ENCODE results near the gene KRT16. TPM values are rescaled to one million over a fixed set of nuclear protein-coding genes. Genes with fewer than 3 reads are reported as not detected.

Gene KRT16
- total and polyA plus RNA-seq, 2 of the 8 experiments (the other 6 are each of a cell fraction or from before 2014, with no cell fraction given): not detected

- TF ChIP-seq CHD1 (IDR thresholded peaks at IDR 0.05; ENCODE audit: low read depth, low read length) (no peak), CTCF (IDR thresholded peaks at IDR 0.05; ENCODE audit: control extremely low read depth in 1 of 3, insufficient read depth in 1 of 3, low read depth in 1 of 3, low read length in 3 of 3) (no peak), RFX5 (IDR thresholded peaks at IDR 0.05; ENCODE audit: borderline replicate concordance, low read depth, low read length) (no peak), KDM5A (IDR thresholded peaks at IDR 0.05; ENCODE audit: low read length) (no peak), CREB1 (IDR thresholded peaks at IDR 0.05) (no peak), TAF1 (IDR thresholded peaks at IDR 0.05; ENCODE audit: low read depth, low read length) (no peak), BCL11A (IDR thresholded peaks at IDR 0.05; ENCODE audit: low read depth in 2 of 2, low read length in 2 of 2) (no peak), HDAC2 (IDR thresholded peaks at IDR 0.05; ENCODE audit: borderline replicate concordance in 1 of 2, low read depth in 2 of 2, low read length in 2 of 2) (no peak)
Observed at GRCh38 chr17:41654678-41655607, 42.4 kb upstream of the KRT16 start (continued).

Data from H1 (cell line).